Measurements from ENCODE around the gene SERINC3. TPM values are rescaled to one million over a fixed set of nuclear protein-coding genes. Genes with fewer than 3 reads are reported as not detected.
"Not testable (repeated sequence)": the region's sequence is repeated elsewhere in the genome, so short reads cannot be mapped to it uniquely, and the experiment has no call there.

Gene SERINC3
- total and polyA plus RNA-seq, 12 donors: 51.5 to 213 (median 133) TPM

- peaks cover 6 to 14% of the 10 kb centered on the region in 2 donors for H3K4me1 ChIP-seq (replicated peaks in 1 of 2)
- no peak overlapping the region for H3K4me3 ChIP-seq
- peaks cover 0 to 10% of the 10 kb centered on the region in 2 donors for H3K36me3 ChIP-seq (replicated peaks in 1 of 2)
- H3K27me3 ChIP-seq: no peaks in the 10 kb centered on the region
- TF ChIP-seq CTCF (IDR thresholded peaks at IDR 0.05): no peak
- TF ChIP-seq POLR2A (IDR thresholded peaks at IDR 0.05): no peak
- H3K9me3 ChIP-seq (replicated peaks in 1 of 3): no peaks in the 10 kb centered on the region
- DNase-seq: no peak
- H3K27ac ChIP-seq: peak overlapping the region in 1 of 5 donors; percentile 6
- intact Hi-C loops (cut with DNase I): no loop called here
- 87 to 99% (median 92%) methylated on average over 3 of the region's 3 CpGs for WGBS, 4 donors
Observed at GRCh38 chr20:44477151-44477550, 44.7 kb downstream of the SERINC3 start.

GRCh38 chr20:44475694-44476560 is 45.9 kb downstream of the SERINC3 start, which contains the start of gene TTPAL:
Gene TTPAL, plus strand, starts transcription at chr20:44475874. Its CDS starts 4,126 bp downstream, at chr20:44480000.
- intact Hi-C loops (cut with DNase I): no loop called here
- H3K4me1 ChIP-seq (replicated peaks in 1 of 2): peaks cover 6 to 14% of the 10 kb centered on the region in 2 donors

GRCh38 chr20:44475372-44475693 is 46.5 kb downstream of the SERINC3 start:
- TF ChIP-seq CTCF (IDR thresholded peaks at IDR 0.05) (no peak), POLR2A (IDR thresholded peaks at IDR 0.05) (no peak)
- intact Hi-C loops (cut with DNase I): no loop called here
- WGBS, 4 donors: 12 to 23% (median 17%) methylated on average over 2 of the region's 2 CpGs

More at GRCh38 chr20:44475694-44476560, 45.9 kb downstream of the SERINC3 start, which contains the start of gene TTPAL:
- TF ChIP-seq POLR2A (IDR thresholded peaks at IDR 0.05) (peak; percentile 90 to 91), CTCF (IDR thresholded peaks at IDR 0.05) (peak in 5 of 6 experiments; percentile 35 to 46 (median 37))
- 1 to 10% (median 2%) methylated on average over 15 to 55 of the region's 55 CpGs for WGBS, 4 donors
- peak; percentile 84 to 92 (median 89) for DNase-seq
- no peaks in the 10 kb centered on the region for H3K27me3 ChIP-seq
- H3K36me3 ChIP-seq (replicated peaks in 1 of 2): peaks cover 0 to 9% of the 10 kb centered on the region in 2 donors
- peak within 1 kb of the TSS; percentile 58 to 89 (median 76) for H3K4me3 ChIP-seq
- H3K27ac ChIP-seq: peak within 1 kb of the TSS in 4 of 5 donors; percentile 63 to 96 (median 82)
- H3K9me3 ChIP-seq (replicated peaks in 1 of 3): no peaks in the 10 kb centered on the region

GRCh38 chr20:44472283-44472682 is 49.6 kb downstream of the SERINC3 start:
- H3K36me3 ChIP-seq (replicated peaks in 1 of 2); intact Hi-C loops (cut with DNase I); H3K9me3 ChIP-seq (replicated peaks in 1 of 3); H3K27ac ChIP-seq; DNase-seq; H3K27me3 ChIP-seq; H3K4me3 ChIP-seq: not testable (repeated sequence)
- WGBS, 4 donors: 79 to 94% (median 85%) methylated on average over 8 to 9 of the region's 9 CpGs
- peaks cover 6 to 14% of the 10 kb centered on the region in 2 donors for H3K4me1 ChIP-seq (replicated peaks in 1 of 2)

More at GRCh38 chr20:44475372-44475693, 46.5 kb downstream of the SERINC3 start:
- Histone ChIP-seq H3K9me3 (replicated peaks in 1 of 3) (no peaks in the 10 kb centered on the region), H3K4me1 (replicated peaks in 1 of 2) (peaks cover 6 to 14% of the 10 kb centered on the region in 2 donors), H3K36me3 (replicated peaks in 1 of 2) (peaks cover 0 to 3% of the 10 kb centered on the region in 2 donors), H3K27ac (peak overlapping the region in 4 of 5 donors; percentile 63 to 96 (median 82)), H3K27me3 (no peaks in the 10 kb centered on the region), H3K4me3 (peak overlapping the region in 2 of 4 donors; percentile 74 to 89)
- DNase-seq: peak in 1 of 7 donors; percentile 14

Data from adrenal gland (tissue), 12 donors.